GM18858 (cell line): Measurements from ENCODE around the gene GOLGA6L7.
"Not testable (repeated sequence)": the region's sequence is repeated elsewhere in the genome, so short reads cannot be mapped to it uniquely, and the experiment has no call there.

Experiments used
- ATAC-seq: cut with Tn5 transposase; IDR thresholded peaks from one replicate; pipeline ENCODE4 v1.9.1; 2021; ENCODE audit not compliant: unreplicated experiment

Gene GOLGA6L7

GRCh38 chr15:28848521-28848920 is at the start of gene GOLGA6L7:
TSS of gene GOLGA6L7 (minus strand) at chr15:28848644. CDS start at chr15:28848549, 95 bp downstream.
- ATAC-seq = not testable (repeated sequence)

- ATAC-seq = no peak
Observed at GRCh38 chr15:28897861-28898585, 49.6 kb upstream of the GOLGA6L7 start.

GRCh38 chr15:28896951-28897350 is 48.5 kb upstream of the GOLGA6L7 start:
- ATAC-seq = no peak

GRCh38 chr15:28895566-28895965 is 47.1 kb upstream of the GOLGA6L7 start:
- ATAC-seq = no peak

- ATAC-seq = no peak
Observed at GRCh38 chr15:28895146-28895545, 46.7 kb upstream of the GOLGA6L7 start.

GRCh38 chr15:28894631-28895030 is 46.2 kb upstream of the GOLGA6L7 start:
- no peak for ATAC-seq

GRCh38 chr15:28892789-28893610 is 44.6 kb upstream of the GOLGA6L7 start:
- no peak for ATAC-seq

GRCh38 chr15:28891588-28891987 is 43.1 kb upstream of the GOLGA6L7 start:
- ATAC-seq = no peak

- ATAC-seq = no peak
Observed at GRCh38 chr15:28890711-28891495, 42.5 kb upstream of the GOLGA6L7 start.

- ATAC-seq = not testable (repeated sequence)
Observed at GRCh38 chr15:28890291-28890690, 41.8 kb upstream of the GOLGA6L7 start.

- not testable (repeated sequence) for ATAC-seq
Observed at GRCh38 chr15:28889871-28890270, 41.4 kb upstream of the GOLGA6L7 start.

GRCh38 chr15:28889346-28889745 is 40.9 kb upstream of the GOLGA6L7 start:
- ATAC-seq = no peak

GRCh38 chr15:28888900-28889299 is 40.5 kb upstream of the GOLGA6L7 start:
- ATAC-seq = no peak

- ATAC-seq = no peak
Observed at GRCh38 chr15:28888302-28888894, 40.0 kb upstream of the GOLGA6L7 start.

- no peak for ATAC-seq
Observed at GRCh38 chr15:28887339-28888174, 39.1 kb upstream of the GOLGA6L7 start.

- no peak for ATAC-seq
Observed at GRCh38 chr15:28886431-28887338, 38.2 kb upstream of the GOLGA6L7 start.

GRCh38 chr15:28885630-28886430 is 37.4 kb upstream of the GOLGA6L7 start, which contains the start of gene APBA2:
TSS of gene APBA2 (plus strand) at chr15:28885974. CDS start at chr15:29053885, 167,911 bp downstream.
- no peak for ATAC-seq

- ATAC-seq = no peak
Observed at GRCh38 chr15:28885128-28885629, 36.7 kb upstream of the GOLGA6L7 start.
